Inflammatory macrophage (primary cell): ENCODE data around the gene STAB1.
"Not testable (repeated sequence)": the region's sequence is repeated elsewhere in the genome, so short reads cannot be mapped to it uniquely, and the experiment has no call there.

Experiments
- DNase-seq, 2 donors: peaks; one replicate each; pipeline ENCODE4 v3.0.0-alpha.2; 2020 to 2022

STAB1 gene

DNA sequence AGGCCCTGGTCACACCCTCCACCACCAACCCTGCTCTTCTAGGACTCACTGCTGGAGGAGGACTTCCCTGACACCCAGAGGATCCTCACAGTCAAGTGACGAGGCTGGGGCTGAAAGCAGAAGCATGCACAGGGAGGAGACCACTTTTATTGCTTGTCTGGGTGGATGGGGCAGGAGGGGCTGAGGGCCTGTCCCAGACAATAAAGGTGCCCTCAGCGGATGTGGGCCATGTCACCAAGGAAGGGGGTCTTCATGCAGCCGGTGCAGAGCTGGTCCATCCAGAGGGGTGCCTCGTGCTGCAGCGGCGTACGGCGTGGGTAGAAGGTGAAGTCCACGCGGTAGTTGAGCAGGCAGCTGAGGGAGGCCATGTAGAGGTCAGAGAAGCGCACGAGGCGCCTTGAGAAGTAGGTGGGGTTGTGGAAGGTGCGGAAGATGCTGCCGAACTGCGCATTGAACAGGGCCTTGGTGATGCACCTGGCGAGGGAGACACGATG, 29.2 kb downstream of the STAB1 start:
- DNase-seq = peak in 1 of 2 donors; percentile 24

DNA sequence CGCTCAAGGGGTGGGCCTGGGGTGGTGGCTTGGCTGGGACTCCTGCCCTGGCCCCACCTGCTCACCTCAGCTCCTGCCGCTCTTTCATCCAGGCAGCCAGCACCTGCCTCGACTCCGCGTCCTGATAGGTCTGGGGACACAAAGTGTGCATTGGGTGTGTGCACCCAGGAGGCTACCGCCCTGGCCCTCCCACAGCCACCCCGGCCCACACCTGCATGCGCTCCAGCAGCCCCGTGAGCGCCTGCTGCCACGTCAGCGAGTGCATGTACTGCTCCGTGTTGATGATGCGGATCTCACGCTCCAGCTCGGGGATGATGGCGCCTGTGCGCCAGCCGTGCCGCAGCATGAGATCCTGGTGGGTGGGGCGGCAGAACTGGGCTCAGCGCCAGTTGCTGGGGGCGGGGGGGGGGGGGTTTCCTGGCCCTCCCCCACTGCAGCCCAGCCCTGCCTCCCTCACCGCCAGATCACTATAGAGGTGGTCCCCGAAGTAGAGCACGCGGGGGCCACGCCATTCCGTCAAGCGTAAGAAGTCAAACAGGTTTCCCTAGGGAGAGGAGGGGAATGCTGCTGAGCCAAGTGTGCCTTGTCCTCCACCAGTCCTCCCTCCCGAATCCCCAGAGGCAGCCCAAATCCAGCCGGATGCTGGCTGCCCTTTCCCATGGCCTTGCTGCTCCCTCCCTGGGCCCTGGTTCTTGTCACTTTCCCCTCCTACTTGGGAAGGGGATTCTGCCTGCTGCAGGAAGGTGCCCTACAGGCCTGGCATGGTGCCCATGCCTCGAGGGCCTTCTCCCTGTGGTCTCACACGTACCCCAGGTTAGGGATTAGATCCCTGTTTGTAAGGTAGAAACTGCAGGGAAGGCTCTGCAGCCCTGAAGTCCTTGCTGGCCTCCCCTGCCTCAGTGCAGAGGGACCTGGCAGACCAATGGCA, 29.9 kb downstream of the STAB1 start:
- no peak for DNase-seq

DNA sequence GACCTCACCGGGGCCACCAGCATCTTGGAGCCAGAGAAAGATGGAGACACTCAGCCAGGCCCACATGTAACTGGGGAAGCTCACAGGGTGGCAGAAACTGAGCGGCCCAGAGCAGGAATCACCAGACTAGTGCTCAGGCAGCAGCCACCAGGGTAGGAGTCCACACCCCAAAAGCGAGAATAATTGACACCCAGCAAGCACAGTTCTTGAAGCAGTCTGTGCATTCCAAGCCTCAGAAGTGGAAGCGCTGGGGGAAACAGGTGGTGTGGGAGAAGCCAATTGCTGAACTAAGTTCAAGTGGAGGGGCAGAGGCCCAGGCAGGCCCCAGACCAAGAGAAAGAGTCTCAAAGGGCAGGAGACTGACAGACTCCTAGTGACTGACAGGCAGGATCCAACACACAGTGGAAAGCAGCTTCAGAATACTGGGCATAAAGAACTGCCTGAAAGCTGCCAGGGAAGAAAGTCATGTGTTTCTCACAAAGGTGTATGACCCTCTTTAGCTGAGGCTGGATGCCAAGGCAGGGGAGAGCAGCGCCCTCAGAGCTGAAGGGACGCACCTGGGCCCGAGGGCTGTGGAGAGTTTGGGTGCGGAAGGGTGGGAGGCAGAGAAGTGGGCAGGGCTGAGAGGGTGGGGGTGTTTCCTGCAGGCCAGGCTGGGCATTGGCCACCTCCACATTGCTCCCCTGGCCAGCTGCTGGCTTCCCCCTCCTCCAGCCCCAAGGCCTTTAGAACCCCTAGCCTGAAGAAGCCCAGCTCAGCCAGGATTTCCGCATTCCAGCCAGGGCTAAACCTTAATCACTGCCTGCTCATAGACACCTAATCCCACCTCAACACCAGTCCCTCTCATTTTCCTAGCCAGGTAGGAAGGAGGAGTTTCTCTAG, 30.8 kb downstream of the STAB1 start:
- DNase-seq = no peak

DNA sequence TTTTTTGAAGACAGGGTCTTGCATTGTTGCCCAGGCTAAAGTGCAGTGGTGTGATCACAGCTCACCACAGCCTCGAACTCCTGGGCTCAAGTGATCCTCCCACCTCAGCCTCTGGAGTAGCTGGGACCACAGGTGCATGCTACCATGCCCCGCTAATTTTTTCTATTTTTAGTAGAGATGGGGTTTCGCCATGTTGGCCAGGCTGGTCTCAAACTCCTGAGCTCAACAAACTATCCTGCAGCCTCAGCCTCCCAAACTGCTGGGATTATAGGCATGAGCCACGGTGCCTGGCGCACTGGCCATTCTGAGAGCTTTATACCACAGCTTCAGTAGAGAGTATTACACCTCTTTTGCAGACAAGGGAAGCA, 31.5 kb downstream of the STAB1 start:
- DNase-seq = not testable (repeated sequence)

DNA sequence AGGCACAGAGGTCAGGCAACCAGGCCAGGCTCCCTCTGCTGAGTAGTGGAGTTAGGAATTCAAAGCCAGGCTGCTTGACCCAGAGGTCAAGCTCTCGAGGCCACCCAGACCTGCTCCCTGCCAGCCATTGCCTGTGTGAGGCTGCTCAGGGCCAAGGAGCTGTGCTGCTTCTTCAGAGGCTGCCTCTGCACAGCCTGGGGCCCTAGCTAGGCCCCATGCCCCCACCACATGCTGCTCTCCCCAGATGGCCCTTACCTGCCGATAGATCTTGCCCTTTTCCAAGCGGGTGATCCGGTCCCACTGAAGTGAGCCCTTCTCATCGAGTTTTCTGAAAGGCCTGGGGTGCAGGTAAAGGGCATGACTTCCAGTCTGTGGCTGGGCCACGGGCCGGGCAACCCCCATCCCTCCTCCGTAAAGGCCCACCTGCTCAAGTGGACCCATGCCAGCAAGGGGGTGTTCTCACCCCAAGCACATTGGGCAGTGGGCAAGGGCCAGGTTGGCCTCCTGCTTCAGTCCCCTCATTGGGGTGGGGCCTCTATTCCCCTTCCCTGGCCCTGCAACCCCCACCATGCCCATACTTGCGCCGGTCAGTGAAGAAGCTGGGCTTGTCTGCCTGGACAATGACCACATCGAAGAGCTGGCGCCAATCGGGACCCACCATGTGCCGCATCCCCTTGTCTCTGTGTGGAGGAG, 32.0 kb downstream of the STAB1 start:
- no peak for DNase-seq

DNA sequence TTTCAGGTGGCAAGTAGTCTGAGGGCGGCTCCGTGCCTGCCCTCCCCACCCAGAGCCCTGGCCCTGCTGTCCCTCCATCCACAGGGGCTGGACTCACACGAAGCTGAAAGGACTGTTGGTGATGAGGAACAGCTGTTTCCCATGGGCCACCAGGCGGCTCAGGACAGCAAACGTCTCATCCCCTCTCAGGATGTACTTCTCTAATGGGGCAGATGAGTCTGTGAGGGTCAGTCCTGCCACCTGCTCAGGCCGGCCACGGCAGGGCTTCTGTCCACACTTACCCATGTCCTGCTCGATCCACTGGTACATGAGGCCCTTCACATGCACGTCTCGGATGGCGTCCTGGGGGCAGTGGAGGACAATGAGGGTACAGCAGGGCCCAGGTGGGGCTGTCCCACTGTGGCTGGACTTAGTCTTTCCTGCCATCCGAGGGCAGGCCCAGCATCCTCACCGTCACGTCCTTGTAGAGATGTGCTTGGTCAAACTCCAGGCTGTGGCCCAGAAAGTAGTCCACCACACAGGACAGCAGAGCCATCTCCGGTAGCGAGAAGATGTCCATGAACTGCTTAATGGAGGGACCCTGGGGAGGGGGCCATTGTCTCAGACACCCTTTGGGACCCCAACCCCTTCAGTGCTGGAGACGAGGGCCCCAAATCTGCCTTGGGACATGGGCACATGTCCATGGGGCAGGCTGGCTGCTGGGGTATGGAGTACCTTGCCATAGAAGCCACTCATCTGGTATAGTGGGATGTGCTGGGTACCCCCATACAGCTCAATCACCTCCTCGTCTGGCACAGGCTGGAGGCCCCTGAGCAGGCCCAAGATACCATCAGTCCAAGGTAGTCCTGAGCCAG, 32.8 kb downstream of the STAB1 start:
- DNase-seq = no peak

DNA sequence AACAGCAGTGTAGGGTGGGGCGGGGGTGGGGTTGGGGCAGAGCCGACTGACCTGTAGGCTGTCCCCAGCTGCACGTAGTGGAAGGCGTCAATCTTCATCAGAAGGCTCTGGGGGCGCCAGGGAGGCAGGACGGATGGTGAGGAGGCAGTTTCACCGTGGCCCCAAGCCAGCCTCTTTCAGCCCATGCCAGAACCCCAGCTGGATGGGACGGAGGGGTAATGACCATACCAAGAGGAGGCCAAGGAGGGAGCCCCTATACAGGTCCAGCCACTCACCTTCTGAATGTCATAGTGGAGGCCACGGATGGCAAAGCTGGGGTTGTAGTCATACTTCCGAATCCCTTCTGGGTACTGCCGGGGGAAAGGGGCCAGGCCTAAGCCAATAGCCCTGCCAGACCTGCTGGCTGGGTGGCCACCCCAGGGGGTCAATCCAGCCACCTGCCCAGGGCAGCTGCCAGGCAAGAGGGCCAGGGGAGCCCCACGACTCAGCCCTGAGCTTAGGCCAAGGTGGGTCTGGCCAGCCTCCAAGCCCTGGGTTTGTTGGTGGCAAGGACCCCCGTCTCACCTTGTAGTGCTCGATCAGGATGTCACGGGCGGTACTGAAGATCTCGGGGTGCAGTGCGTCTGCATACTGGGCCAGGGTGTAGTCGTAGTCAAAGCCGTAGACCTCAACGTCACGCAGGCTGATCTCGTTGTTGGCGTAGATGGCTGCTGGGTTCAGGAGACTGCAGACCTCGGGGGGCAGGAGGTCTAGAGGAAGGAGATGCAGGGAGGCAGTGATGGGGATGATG, 33.6 kb downstream of the STAB1 start:
- no peak for DNase-seq

DNA sequence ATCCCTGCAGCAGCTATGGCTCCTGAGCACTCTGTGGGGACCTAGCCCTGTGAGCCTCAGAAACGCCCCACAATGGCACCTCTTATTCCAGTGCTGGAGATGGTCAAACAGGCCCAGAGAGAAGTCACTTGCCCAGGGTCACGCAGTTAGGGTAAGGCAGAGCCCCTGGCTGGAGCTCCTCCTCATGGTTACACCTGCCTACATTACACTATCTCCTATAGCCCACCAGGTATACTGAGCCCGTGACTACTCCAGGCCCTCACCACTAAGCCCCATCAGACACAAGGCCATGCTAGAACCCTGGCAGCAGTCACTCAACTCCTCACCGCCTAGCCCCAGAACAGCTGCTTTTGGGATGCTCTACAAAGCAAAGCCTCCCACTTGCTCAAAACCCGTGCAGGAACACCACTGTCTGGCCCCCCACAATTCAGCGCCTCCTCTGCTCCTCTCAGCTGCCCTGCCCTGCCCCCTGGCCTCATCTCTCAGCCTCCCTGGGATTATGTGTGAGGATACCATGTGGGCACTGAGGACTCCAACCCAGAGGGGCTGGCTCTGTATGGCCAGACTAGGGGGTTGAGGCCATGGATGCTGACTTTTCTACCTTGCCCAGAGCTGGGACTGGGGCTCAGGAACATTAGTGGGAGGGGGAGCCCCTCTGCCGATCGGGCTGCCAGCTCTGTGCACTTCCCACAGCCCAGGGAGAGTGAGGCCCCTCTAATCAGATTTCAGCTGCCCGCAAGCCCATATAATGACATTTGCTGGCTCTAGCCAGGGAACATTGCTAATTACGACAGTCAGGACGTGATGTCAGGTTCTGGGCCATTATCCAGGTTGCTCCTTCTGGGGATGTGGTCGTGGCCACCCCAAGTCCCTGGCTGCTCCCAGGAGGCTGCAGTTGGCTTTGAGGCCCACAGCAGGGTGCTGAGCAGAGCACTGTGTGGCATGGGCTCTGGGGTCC, 34.5 kb downstream of the STAB1 start:
- DNase-seq = no peak

DNA sequence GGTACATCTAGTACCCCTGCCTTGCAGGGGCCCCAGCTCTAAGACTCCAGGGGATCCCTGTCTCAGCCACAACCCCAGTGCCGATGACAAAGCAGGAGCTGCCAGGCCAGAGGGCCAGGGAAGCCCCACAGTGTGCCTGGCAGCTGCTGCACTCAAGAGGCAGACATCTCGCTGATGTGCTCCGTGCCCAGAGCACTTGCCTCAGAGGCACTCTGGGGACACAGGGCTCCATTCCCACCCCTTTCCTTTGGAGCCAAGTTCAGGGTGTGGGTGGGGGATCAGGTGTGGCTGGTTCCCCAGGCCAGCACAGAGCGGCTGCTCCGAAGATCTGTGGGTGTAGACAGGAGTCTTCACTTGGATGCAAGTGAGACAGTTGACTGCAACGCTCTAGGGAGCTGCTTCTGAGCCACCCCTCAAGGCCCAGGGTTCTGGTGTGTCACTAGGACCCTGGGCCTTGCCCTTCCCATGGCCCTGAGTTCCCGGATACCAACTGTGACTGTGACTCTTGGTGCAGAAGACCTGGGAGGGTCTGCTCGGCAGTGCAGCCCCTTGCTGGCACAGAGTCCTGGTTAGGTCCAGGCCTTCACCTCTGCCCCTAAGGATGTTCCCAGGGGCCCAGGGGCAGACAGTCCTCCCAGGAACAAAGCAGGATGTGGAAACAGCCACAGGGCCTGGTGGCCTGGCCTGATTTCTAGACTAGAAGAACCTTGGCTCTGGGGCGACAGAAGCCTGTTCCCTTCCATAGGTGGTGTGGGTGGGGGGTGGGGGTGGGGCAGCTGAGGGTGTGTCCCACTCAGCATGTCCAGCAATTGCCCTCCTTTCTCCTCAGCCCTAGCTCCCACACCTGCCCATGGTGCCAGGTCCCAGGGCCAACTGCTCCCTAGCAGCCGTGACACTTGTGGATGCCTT, 36.0 kb downstream of the STAB1 start:
- no peak for DNase-seq

DNA sequence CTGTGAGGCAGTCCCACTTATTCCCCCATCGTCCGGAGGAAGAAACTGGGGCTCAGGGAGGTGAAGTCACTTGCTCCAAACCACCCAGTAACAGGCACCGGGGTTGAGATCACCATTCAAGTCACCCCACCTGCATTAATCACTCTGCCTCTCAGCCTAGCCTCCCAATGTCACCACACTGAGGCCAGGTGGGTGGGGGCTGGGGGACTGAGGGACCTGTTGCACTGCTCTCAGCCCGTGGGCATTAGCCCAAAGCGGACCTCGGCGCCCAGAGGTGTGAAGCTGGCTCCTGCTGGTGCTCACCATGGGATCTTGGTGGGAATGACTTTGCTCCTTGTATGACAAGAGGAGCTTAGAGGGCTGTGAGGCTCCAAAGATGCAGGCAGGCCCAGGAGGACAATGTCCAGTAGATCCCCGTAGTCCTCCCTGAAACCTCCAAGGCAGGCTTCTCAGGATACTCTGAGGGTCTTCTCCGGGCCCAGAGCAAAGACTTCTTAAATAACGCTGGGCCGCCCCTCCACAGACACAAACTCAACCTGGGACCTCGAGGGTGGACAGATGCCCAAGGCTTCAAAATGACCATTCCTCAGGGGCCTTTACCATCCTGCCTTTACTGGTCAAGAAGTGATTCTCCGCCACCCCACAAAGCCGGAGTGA, 36.9 kb downstream of the STAB1 start:
- no peak for DNase-seq

DNA sequence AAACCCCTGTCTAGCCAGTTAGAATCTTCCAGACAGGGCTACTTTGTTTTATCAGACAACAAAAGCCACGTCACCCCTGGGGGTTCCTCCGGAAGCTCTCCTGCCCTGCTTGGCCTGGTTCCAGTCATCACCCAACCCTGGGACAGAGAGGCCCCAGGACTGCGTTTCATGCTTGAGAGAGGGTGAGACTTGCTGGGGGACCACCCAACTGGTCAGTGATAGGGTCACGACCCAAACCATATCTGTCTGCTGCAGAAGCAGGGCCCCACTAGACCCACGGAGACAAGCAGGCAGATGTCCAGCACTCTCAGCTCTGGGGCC, 37.3 kb downstream of the STAB1 start:
- peak in 1 of 2 donors; percentile 14 for DNase-seq

DNA sequence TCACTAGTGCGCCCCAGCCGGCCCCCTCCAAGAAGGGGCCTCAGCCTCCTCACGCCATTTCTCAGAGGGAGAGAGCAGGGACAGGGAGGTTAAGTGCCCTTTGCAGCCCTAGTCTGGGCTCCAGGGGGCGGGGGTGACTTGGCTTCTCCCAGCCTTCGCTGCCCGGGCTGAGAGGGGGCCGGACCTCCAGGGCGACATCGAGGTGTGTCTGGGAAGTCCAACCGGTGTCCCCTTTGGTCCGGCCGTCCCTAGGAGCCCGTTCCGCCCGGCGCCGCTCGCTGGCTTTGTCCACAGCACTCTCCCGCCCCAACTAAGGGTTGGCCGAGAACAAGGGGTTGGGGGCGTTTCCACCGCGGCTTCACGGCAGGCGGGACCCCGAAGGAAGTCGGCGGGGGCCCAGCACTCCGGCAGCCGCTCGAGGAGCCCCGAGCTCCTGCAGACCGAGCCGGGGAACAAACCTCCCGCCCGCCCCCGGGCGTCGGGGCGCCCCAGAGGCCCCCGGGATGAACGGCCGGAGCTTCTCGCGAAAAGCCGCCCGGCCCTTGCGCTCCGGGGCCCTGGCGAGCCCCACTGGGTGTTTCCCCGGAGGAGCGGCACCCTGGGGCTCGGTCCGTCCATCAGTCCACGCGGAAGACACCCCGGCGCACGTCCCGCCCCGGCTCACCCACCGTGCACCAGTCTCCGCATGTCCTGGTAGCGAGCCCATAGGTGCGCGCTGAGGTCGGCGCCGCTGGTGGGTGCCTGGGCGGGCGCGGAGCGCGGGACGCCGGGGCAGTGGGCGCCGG, 37.9 kb downstream of the STAB1 start:
- peak in 1 of 2 donors; percentile 8 for DNase-seq

DNA sequence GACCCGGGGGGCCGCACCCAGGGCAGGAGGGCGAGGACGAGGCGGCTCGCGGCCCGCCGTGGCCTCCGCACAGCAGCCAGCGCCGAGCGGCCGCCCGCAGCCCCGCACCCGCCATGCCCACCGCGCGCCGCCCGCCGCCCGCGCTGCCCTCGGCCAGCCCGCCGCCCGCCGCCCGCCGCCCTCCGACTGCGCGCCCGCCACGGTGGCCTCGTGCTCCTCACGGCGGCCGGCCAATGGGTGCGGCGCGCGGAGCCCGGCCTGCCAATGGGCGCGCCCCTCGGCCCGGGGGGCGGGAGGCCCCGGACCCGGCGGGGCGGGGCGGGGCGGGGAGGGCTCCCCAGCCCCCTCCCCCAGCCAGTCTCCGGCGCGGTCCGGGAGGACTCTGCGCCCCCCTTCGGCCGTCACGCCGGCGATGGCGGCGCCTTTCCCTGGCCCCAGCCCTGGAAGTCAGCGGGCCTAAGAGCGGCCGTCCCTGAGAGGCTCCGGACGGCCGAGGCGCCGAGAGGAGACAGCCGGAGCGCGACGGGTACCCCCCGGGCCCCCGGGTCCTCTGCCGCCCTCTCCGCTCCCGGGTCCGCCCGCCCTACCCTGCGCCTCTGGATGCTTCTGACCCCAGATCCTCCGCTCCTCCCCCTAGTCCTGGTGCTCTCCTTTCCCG, 38.6 kb downstream of the STAB1 start, which contains the start of gene NT5DC2:
Gene NT5DC2 (minus strand): TSS at position 235 of the 658 bp plus-strand sequence. CDS start 120 bp downstream, at position 115.
- peak; percentile 41 to 58 for DNase-seq

DNA sequence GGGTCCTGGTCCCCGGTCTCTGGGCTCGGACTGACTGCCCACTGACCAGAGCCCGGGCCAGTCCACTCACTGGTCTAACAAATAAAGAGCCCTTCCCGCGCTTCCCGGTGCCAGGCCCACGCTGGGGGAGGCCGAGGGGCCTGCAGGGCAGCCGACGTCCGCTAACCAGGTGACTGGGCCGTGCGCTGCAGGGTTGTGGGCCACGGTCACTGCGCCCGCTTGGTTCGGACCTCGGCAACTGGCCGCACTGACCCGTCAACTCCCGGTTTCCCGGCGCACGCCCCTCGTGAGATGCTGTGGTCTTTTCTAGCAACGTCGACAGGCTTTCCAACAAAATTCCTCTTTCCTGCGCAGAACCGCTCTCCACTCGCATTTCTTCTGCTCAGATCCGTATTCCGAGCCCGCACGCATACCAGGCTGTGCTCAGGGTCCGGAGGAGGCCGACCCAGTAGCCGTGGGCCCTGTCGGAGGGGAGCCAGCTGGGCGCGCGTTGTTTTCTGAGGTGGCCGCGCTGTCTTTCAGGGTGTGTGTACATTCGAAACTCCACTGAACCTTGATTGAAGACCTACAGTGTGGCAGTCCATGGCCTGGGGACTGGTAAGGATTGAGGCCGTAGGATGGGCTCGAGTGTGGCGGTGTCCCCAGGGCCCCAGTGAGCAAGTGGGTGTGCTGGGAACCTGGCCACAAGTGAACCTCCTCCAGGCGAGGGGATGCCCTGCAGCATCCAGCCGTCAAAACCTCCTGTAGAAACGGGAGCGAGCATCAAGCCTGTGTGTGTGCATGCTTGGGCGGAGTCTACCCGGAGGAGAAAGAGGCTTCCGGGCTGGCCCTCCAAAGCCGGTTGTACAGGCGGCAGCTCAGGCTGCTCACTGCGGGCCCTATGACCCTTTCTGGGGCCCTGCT, 39.4 kb downstream of the STAB1 start:
- no peak for DNase-seq

DNA sequence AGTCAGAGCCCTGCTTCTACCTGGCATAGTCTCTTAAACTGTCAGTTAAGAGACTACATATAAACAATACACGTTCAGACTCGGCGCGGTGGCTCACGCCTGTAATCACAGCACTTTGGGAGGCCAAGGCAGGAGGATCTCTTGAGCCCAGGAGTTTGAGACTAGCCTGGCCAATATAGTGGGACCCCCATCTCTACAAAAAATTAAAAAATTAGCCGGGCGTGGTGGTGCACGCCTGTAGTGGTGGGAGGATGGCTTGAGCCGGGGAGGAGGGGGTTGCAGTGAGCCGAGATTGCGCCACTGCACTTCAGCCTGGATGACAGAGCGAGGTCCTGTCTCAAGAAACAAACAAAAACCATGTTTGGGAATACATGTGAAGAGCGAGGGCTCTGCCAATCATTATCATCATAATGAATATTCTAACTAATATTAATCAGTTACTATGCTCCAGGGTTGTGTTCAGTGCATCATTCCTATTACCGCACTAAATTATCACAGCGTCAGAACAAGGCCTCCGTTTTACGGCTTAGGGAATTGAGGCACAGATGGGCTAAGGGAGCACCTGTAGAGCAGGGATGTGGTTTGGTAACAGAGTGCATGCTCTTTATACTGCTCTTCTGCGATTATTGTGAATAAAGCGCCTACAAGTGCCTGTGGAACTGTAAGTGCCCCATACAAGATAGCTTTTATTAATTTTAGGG, 40.4 kb downstream of the STAB1 start:
- no peak for DNase-seq
